Type B pancreatic cell (in vitro differentiated cells): ENCODE results near the gene BAIAP2. TPM values are rescaled to one million over a fixed set of nuclear protein-coding genes. Genes with fewer than 3 reads are reported as not detected.

ENCODE experiments used
- DNase-seq: peaks from one replicate; pipeline ENCODE4 v3.0.0; 2021; ENCODE audit warnings: mixed read lengths; ENCODE audit not compliant: unreplicated experiment; ENCODE audit errors: extremely low spot score
- H3K27ac Mint-ChIP-seq: 2 replicates; pipeline ENCODE4 v1.8.0; 2021; ENCODE audit warnings: mild to moderate bottlenecking, mixed read lengths
- H3K27me3 Mint-ChIP-seq: 2 replicates; pipeline ENCODE4 v1.8.0; 2021; ENCODE audit warnings: mixed read lengths
- H3K36me3 Mint-ChIP-seq: 2 replicates; pipeline ENCODE4 v1.8.0; 2021; ENCODE audit warnings: mixed read lengths
- H3K4me1 Mint-ChIP-seq: one replicate; pipeline ENCODE4 v1.8.0; 2021; ENCODE audit warnings: mixed read lengths; ENCODE audit not compliant: unreplicated experiment
- H3K4me3 Mint-ChIP-seq: 2 replicates; pipeline ENCODE4 v1.8.0; 2021; ENCODE audit warnings: mild to moderate bottlenecking, mixed read lengths
- H3K9me3 Mint-ChIP-seq: 2 replicates; pipeline ENCODE4 v1.8.0; 2021; ENCODE audit warnings: mixed read lengths
- CTCF ChIP-seq: fragments of 200-600 bp; sonication (generic); conservative IDR thresholded peaks from 2 replicates; pipeline ENCODE4 v1.5.0; 2021; ENCODE audit warnings: antibody characterized with exemption, mild to moderate bottlenecking
- total RNA-seq: library from RNA; stranded (reverse); gene quantifications from 2 replicates; pipeline ENCODE4 v1.2.1, GENCODE V29; 2021; ENCODE audit warnings: low replicate concordance

BAIAP2 gene
- total RNA-seq, 1 donor from 2014 or later, result 62.7 TPM

- H3K9me3 Mint-ChIP-seq, result no peaks in the 10 kb centered on the region
- H3K4me1 Mint-ChIP-seq, result peaks cover 47% of the 10 kb centered on the region
- no peak overlapping the region for H3K4me3 Mint-ChIP-seq
- TF ChIP-seq CTCF, result no peak
- no peak for DNase-seq
- no peaks in the 10 kb centered on the region for H3K27me3 Mint-ChIP-seq
- H3K27ac Mint-ChIP-seq, result peak overlapping the region; percentile 95
- peaks cover 23% of the 10 kb centered on the region for H3K36me3 Mint-ChIP-seq
Observed at GRCh38 chr17:81062014-81062780, 27.2 kb downstream of the BAIAP2 start.

- peaks cover 42% of the 10 kb centered on the region for H3K4me1 Mint-ChIP-seq
- peak overlapping the region; percentile 49 for H3K4me3 Mint-ChIP-seq
- TF ChIP-seq CTCF, result no peak
- H3K9me3 Mint-ChIP-seq, result no peaks in the 10 kb centered on the region
- no peak for DNase-seq
- no peaks in the 10 kb centered on the region for H3K27me3 Mint-ChIP-seq
- H3K27ac Mint-ChIP-seq, result peak overlapping the region; percentile 78
- peaks cover 20% of the 10 kb centered on the region for H3K36me3 Mint-ChIP-seq
Observed at GRCh38 chr17:81063106-81064093, 28.4 kb downstream of the BAIAP2 start.

GRCh38 chr17:81064678-81065475 lies 29.9 kb downstream of the BAIAP2 start:
- Mint-ChIP-seq H3K36me3 (peaks cover 21% of the 10 kb centered on the region), H3K27ac (peak overlapping the region; percentile 51), H3K4me3 (no peak overlapping the region), H3K27me3 (no peaks in the 10 kb centered on the region), H3K4me1 (peaks cover 39% of the 10 kb centered on the region), H3K9me3 (no peaks in the 10 kb centered on the region)
- no peak for DNase-seq
- TF ChIP-seq CTCF, result no peak

- peaks cover 18% of the 10 kb centered on the region for H3K36me3 Mint-ChIP-seq
- DNase-seq, result no peak
- H3K27me3 Mint-ChIP-seq, result no peaks in the 10 kb centered on the region
- H3K27ac Mint-ChIP-seq, result no peak overlapping the region
- H3K9me3 Mint-ChIP-seq, result no peaks in the 10 kb centered on the region
- TF ChIP-seq CTCF, result no peak
- H3K4me1 Mint-ChIP-seq, result peaks cover 33% of the 10 kb centered on the region
- no peak overlapping the region for H3K4me3 Mint-ChIP-seq
Observed at GRCh38 chr17:81065500-81065899, 30.5 kb downstream of the BAIAP2 start.

- H3K27ac Mint-ChIP-seq, result no peak overlapping the region
- TF ChIP-seq CTCF, result no peak
- peaks cover 17% of the 10 kb centered on the region for H3K36me3 Mint-ChIP-seq
- peaks cover 34% of the 10 kb centered on the region for H3K4me1 Mint-ChIP-seq
- no peaks in the 10 kb centered on the region for H3K27me3 Mint-ChIP-seq
- no peak for DNase-seq
- H3K4me3 Mint-ChIP-seq, result no peak overlapping the region
- no peaks in the 10 kb centered on the region for H3K9me3 Mint-ChIP-seq
Observed at GRCh38 chr17:81066072-81066471, 31.1 kb downstream of the BAIAP2 start.
